HUES64 (cell line): ENCODE measurements around the gene SLC15A2.

Experiments used
- H3K27ac ChIP-seq: 2 replicates; pipeline ENCODE4 v1.7.0; 2013; ENCODE audit warnings: low read depth, low read length, inconsistent platforms
- H3K27me3 ChIP-seq: 2 replicates; pipeline ENCODE4 v1.6.1; 2013; ENCODE audit warnings: mild to moderate bottlenecking, low read length; ENCODE audit not compliant: insufficient read depth
- H3K36me3 ChIP-seq: 2 replicates; pipeline ENCODE4 v1.6.1; 2013; ENCODE audit warnings: mild to moderate bottlenecking, low read length; ENCODE audit not compliant: insufficient read depth
- H3K4me1 ChIP-seq: 2 replicates; pipeline ENCODE4 v1.6.1; 2013; ENCODE audit warnings: mild to moderate bottlenecking, low read length, moderate library complexity; ENCODE audit not compliant: insufficient read depth
- H3K4me3 ChIP-seq: 2 replicates; pipeline ENCODE4 v1.5.1; 2013; ENCODE audit warnings: mild to moderate bottlenecking, low read length, moderate library complexity
- H3K9ac ChIP-seq: 2 replicates; pipeline ENCODE4 v1.6.1; 2013; ENCODE audit warnings: mild to moderate bottlenecking, low read depth, low read length
- H3K9me3 ChIP-seq: 2 replicates; pipeline ENCODE4 v1.6.1; 2013; ENCODE audit warnings: low read depth, low read length; ENCODE audit not compliant: insufficient read depth
- WGBS: fragments of 150-250, 120-280 bp; methylation state at CpG from one replicate; pipeline ENCODE4 v1.1.7; 2013; ENCODE audit warnings: missing lambda C conversion rate; 5-methylcytosine and 5-hydroxymethylcytosine counted together

Gene SLC15A2

GRCh38 chr3:121883507-121883906 is 10.7 kb upstream of the SLC15A2 start:
- no peak overlapping the region for H3K9ac ChIP-seq

GRCh38 chr3:121885386-121885785 is 8.8 kb upstream of the SLC15A2 start:
- Histone ChIP-seq H3K9me3 (no peaks in the 10 kb centered on the region), H3K9ac (no peak overlapping the region), H3K4me1 (peaks cover 3% of the 10 kb centered on the region; the same call in 1 of the 2 replicates), H3K4me3 (no peak overlapping the region), H3K27ac (no peak overlapping the region), H3K36me3 (no peaks in the 10 kb centered on the region), H3K27me3 (no peaks in the 10 kb centered on the region)
- 93% methylated on average over 2 of the region's 2 CpGs for WGBS

More at GRCh38 chr3:121883507-121883906, 10.7 kb upstream of the SLC15A2 start:
- Histone ChIP-seq H3K27ac (no peak overlapping the region), H3K9me3 (no peaks in the 10 kb centered on the region), H3K27me3 (no peaks in the 10 kb centered on the region), H3K4me3 (no peak overlapping the region), H3K4me1 (peaks cover 3% of the 10 kb centered on the region; the same call in 1 of the 2 replicates), H3K36me3 (no peaks in the 10 kb centered on the region)
- WGBS: 33% methylated on average over 1 of the region's 1 CpG

- peaks cover 34% of the 10 kb centered on the region for H3K4me1 ChIP-seq
- peak overlapping the region; percentile 95 for H3K27ac ChIP-seq
- H3K9ac ChIP-seq: no peak overlapping the region
- no peaks in the 10 kb centered on the region for H3K27me3 ChIP-seq
- WGBS: 0% methylated on average over 1 of the region's 1 CpG
- no peaks in the 10 kb centered on the region for H3K9me3 ChIP-seq
- H3K4me3 ChIP-seq: peak overlapping the region; percentile 44
- H3K36me3 ChIP-seq: no peaks in the 10 kb centered on the region
Measured at GRCh38 chr3:121895121-121895520, 920 bp downstream of the SLC15A2 start.

DNA sequence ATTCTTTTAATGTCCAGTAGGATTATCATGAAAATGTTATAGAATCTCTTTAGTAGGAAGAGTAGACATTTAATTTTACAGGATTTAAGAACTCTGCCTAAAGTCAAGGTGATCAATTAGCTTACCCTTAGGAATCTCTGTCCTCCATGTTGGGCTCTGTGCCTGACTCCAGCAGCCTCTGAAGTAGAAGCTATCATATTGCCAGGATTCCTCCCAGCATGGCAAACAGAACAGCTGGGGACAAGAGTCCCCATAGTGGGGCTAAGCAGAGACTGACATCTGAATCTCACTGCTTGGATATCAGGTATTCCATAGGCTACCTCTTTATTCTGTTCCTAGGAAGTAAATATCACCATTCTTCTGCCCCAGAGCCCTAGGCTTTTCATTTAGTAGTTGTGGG is 1.5 kb downstream of the SLC15A2 start:
- no peaks in the 10 kb centered on the region for H3K27me3 ChIP-seq
- H3K4me1 ChIP-seq: peaks cover 34% of the 10 kb centered on the region
- no peak overlapping the region for H3K9ac ChIP-seq

DNA sequence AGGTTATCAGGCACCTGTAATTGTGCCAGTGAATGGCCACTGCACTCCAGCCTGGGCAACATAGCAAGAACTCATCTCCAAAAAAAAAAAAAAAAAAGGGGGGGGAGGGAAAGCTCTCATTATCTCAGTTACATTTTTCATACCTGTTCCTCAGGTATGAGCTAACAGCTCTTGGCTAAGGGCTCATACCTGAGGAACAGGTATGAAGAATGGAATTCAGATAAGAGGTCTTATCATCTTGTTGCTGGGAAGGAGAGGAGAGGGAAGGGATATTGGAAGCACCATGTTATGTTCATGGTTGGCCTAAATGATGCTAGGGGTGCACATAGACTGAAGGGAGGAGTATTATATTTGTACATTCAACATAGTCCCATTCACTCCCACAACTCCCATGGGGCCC is 2.6 kb downstream of the SLC15A2 start:
- H3K4me1 ChIP-seq: peaks cover 33% of the 10 kb centered on the region
- H3K4me3 ChIP-seq: no peak overlapping the region
- no peaks in the 10 kb centered on the region for H3K9me3 ChIP-seq
- H3K27me3 ChIP-seq: no peaks in the 10 kb centered on the region
- H3K36me3 ChIP-seq: no peaks in the 10 kb centered on the region
- H3K9ac ChIP-seq: no peak overlapping the region
- H3K27ac ChIP-seq: no peak overlapping the region

More for the DNA sequence above, 1.5 kb downstream of the SLC15A2 start:
- Histone ChIP-seq H3K36me3 (no peaks in the 10 kb centered on the region), H3K27ac (peak overlapping the region; percentile 1; the same call in 1 of the 2 replicates), H3K4me3 (no peak overlapping the region), H3K9me3 (no peaks in the 10 kb centered on the region)

DNA sequence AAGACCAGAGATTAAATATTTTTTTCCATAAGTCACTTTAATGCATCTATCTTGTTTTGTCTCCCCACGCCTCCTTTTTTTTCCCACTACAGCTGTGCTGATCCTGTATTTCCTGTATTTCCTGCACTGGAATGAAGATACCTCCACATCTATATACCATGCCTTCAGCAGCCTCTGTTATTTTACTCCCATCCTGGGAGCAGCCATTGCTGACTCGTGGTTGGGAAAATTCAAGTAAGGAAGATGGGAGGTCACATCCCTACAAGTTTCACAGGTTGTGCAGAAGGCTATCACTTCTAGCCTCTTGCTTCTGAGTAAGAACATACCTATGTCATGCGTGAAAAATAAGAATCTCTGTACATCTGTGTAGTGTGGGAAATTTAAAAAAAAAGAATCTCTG is 3.1 kb downstream of the SLC15A2 start:
- peaks cover 29% of the 10 kb centered on the region for H3K4me1 ChIP-seq
- H3K9ac ChIP-seq: no peak overlapping the region
- no peak overlapping the region for H3K4me3 ChIP-seq
- H3K27me3 ChIP-seq: no peaks in the 10 kb centered on the region
- WGBS: 94% methylated on average over 2 of the region's 3 CpGs
- H3K36me3 ChIP-seq: no peaks in the 10 kb centered on the region
- H3K27ac ChIP-seq: no peak overlapping the region
- H3K9me3 ChIP-seq: no peaks in the 10 kb centered on the region

GRCh38 chr3:121913305-121913990 is 19.2 kb downstream of the SLC15A2 start:
- 84% methylated on average over 1 of the region's 2 CpGs for WGBS
- Histone ChIP-seq H3K9me3 (peaks cover 3% of the 10 kb centered on the region; the same call in 1 of the 2 replicates), H3K27me3 (no peaks in the 10 kb centered on the region), H3K4me3 (no peak overlapping the region), H3K27ac (no peak overlapping the region), H3K9ac (no peak overlapping the region), H3K4me1 (peaks cover 9% of the 10 kb centered on the region), H3K36me3 (no peaks in the 10 kb centered on the region)

GRCh38 chr3:121914081-121914998 is 20.1 kb downstream of the SLC15A2 start:
- Histone ChIP-seq H3K9me3 (no peaks in the 10 kb centered on the region), H3K9ac (no peak overlapping the region), H3K4me1 (peaks cover 9% of the 10 kb centered on the region), H3K27me3 (no peaks in the 10 kb centered on the region), H3K27ac (no peak overlapping the region), H3K4me3 (no peak overlapping the region), H3K36me3 (no peaks in the 10 kb centered on the region)
- WGBS: 82% methylated on average over 8 of the region's 12 CpGs

DNA sequence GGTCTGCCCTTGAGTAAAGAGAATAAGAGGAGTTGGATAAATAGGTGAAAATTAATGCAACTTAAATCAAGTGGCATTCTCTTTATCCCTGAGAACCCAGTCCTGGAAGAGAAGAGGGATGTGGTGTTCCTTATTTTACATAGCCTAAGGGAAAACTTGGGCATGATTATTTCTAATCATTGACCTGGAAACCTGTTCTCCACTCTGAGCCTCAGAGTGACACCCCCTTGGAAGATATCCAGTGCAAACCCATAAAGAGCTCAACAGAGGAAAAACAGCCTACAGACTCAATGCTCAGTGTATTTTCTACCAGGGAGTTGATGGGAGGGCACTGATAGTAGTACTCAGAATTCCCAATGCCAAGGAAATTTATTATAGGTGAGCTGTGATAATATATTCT is 22.0 kb downstream of the SLC15A2 start:
- Histone ChIP-seq H3K36me3 (no peaks in the 10 kb centered on the region), H3K4me3 (no peak overlapping the region), H3K27ac (no peak overlapping the region), H3K4me1 (peaks cover 9% of the 10 kb centered on the region), H3K9ac (no peak overlapping the region), H3K9me3 (no peaks in the 10 kb centered on the region), H3K27me3 (no peaks in the 10 kb centered on the region)

DNA sequence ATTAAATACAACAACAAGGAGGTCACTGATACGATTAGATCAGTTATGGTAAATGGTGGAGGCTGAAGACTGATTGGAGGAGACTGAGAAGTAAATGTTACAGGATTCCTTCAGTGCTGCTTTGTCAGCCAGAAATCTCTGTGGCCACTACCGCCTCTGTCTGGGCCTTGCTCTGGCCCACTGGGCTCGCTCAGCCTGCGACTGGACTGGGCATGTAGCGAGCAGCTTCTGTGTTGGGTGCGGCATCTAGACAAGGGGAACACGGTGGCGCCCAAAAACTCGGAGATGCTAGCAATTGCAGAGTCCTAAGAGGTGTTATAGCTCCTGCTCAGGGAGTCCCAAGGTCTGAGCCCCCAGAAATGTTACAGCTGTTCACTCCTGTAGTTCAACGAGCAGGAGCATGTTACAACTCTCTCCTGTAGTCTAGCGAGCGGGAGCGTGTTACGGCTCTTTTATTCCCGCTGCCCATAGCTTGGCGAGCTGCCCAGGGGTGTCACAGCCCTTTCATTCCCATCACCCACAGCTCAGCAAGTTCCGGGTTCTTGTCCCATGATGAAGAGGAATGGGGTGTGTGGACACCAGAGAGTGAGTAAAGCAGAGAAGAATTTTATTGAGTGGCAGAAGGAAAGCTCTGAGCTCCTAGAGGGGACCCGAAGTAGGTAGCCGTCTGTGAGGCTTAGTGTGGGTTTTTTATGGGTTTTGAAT is 24.7 kb downstream of the SLC15A2 start:
- no peaks in the 10 kb centered on the region for H3K9me3 ChIP-seq
- no peaks in the 10 kb centered on the region for H3K27me3 ChIP-seq
- H3K4me3 ChIP-seq: no peak overlapping the region
- H3K4me1 ChIP-seq: peaks cover 9% of the 10 kb centered on the region
- WGBS: 92% methylated on average over 19 of the region's 19 CpGs
- H3K36me3 ChIP-seq: no peaks in the 10 kb centered on the region
- H3K9ac ChIP-seq: no peak overlapping the region
- no peak overlapping the region for H3K27ac ChIP-seq

DNA sequence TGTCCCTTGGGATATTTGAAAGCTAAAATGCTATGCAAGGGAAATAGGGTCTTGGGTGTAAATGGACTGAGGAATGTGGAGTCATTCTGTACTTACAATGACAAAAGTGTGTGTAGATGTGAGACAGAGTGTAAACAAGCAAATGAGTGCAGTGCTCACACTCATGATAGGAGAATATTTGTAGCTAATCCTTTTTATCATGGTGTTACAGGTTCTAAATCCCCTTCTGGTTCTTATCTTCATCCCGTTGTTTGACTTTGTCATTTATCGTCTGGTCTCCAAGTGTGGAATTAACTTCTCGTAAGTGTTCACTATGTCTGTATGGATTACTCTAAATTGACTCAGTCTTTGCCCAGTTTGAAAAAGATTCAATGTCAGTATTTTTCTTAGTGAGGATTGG is 30.5 kb downstream of the SLC15A2 start:
- Histone ChIP-seq H3K27me3 (no peaks in the 10 kb centered on the region), H3K4me1 (no peaks in the 10 kb centered on the region), H3K9me3 (no peaks in the 10 kb centered on the region), H3K36me3 (no peaks in the 10 kb centered on the region), H3K9ac (no peak overlapping the region), H3K4me3 (no peak overlapping the region), H3K27ac (no peak overlapping the region)
- 89% methylated on average over 3 of the region's 3 CpGs for WGBS
